ENCODE data around the gene PEX5L. TPM values are rescaled to one million over a fixed set of nuclear protein-coding genes. Genes with fewer than 3 reads are reported as not detected.

PEX5L gene
- total and polyA plus RNA-seq, 2 donors (not counting 1 experiment from before 2014, with no cell fraction given), result not detected

DNA sequence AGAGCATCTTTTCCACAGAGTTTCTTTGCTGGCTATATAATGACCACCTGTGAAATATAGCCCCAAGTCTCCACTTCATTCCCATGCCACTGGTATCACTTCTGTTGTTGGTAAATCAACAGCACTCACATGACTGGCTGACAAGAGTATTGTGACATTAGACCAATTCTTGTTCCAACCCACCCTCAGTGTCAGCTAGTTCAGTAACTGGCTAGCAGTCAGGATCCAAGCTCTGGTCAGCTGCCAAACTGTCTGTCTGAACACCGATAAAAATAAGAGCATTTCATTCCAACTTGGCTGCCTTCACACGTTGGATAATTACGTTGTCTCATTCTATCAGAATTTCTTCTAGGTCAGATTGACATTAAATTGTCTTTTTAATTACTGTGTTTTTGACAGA, 217.4 kb downstream of the PEX5L start:
- H3K9me3 ChIP-seq (ENCODE audit: control extremely low read depth in 1 of 3, control insufficient read depth in 2 of 3, insufficient read depth in 1 of 3, low read length in 2 of 3), result peaks cover 0 to 3% (median 0%) of the 10 kb centered on the region in 3 donors
- no peaks in the 10 kb centered on the region for H3K79me2 ChIP-seq (ENCODE audit: control insufficient read depth, insufficient read depth, low read length)
- Mint-ChIP-seq H3K4me1 (no peaks in the 10 kb centered on the region), H3K4me3 (no peak overlapping the region), H3K27ac (no peak overlapping the region), H3K27me3 (peaks cover 32% of the 10 kb centered on the region), H3K9me3 (ENCODE audit: insufficient read depth) (no peaks in the 10 kb centered on the region)
- H4K20me1 ChIP-seq (ENCODE audit: control insufficient read depth, insufficient read depth, low read length, poor library complexity, severe bottlenecking), result no peaks in the 10 kb centered on the region
- H3K4me2 ChIP-seq (replicated peaks; ENCODE audit: low read depth, low read length, poor library complexity, severe bottlenecking), result no peak overlapping the region
- intact Hi-C loops (cut with micrococcal nuclease), result no loop called here
- no peaks in the 10 kb centered on the region for H3K4me1 ChIP-seq (ENCODE audit: control insufficient read depth in 2 of 2, insufficient read depth in 2 of 2, low read length in 2 of 2)
- no peak overlapping the region for H3K27ac ChIP-seq (ENCODE audit: low read length in 2 of 2)
- ChIA-PET POLR2A (no interaction called here), CTCF (no interaction called here)
- TF ChIP-seq, protein P1, sequence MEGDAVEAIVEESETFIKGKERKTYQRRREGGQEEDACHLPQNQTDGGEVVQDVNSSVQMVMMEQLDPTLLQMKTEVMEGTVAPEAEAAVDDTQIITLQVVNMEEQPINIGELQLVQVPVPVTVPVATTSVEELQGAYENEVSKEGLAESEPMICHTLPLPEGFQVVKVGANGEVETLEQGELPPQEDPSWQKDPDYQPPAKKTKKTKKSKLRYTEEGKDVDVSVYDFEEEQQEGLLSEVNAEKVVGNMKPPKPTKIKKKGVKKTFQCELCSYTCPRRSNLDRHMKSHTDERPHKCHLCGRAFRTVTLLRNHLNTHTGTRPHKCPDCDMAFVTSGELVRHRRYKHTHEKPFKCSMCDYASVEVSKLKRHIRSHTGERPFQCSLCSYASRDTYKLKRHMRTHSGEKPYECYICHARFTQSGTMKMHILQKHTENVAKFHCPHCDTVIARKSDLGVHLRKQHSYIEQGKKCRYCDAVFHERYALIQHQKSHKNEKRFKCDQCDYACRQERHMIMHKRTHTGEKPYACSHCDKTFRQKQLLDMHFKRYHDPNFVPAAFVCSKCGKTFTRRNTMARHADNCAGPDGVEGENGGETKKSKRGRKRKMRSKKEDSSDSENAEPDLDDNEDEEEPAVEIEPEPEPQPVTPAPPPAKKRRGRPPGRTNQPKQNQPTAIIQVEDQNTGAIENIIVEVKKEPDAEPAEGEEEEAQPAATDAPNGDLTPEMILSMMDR (IDR thresholded peaks at IDR 0.05), result no peak
- no peak for TF ChIP-seq EZH2 (IDR thresholded peaks at IDR 0.05; ENCODE audit: borderline replicate concordance, insufficient read depth, low read depth, low read length, poor library complexity, severe bottlenecking)
- ATAC-seq (ENCODE audit: low read depth), result no peak
- no peak overlapping the region for H3K9ac ChIP-seq (ENCODE audit: low read length)
- H3K36me3 ChIP-seq (replicated peaks in 1 of 2; ENCODE audit: control extremely low read depth in 1 of 2, control insufficient read depth in 1 of 2, extremely low read depth in 1 of 2, insufficient read depth in 2 of 2, low read length in 1 of 2), result no peaks in the 10 kb centered on the region
- no peak for DNase-seq
- 100% methylated on average over 1 of the region's 3 CpGs for WGBS (ENCODE audit: insufficient coverage)
- peaks cover 0 to 8% (median 3%) of the 10 kb centered on the region in 4 experiments for H3K27me3 ChIP-seq (replicated peaks in 1 of 4; ENCODE audit: control extremely low read depth in 1 of 4, control insufficient read depth in 3 of 4, insufficient read depth in 4 of 4, low read length in 3 of 4)
- no peak overlapping the region for H2AFZ ChIP-seq (ENCODE audit: insufficient read depth, low read depth, low read length, poor library complexity, severe bottlenecking)
- no peak overlapping the region for H3K4me3 ChIP-seq (ENCODE audit: control extremely low read depth in 1 of 5, extremely low read depth in 1 of 5, insufficient read depth in 1 of 5, low read depth in 2 of 5, low read length in 4 of 5)

DNA sequence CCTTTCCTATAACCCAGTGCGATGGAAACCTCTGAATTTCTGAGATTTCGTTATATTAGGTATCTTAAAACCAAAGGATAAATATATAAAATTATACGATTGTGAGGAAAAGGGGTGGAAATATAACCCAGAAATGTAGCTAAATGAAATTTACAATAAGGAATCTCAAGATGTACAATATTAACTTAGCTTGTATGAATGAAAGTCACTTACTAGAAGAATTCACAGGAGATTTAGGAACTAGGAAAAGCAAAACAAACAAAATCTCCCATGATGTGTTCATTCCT, 224.7 kb downstream of the PEX5L start:
- Mint-ChIP-seq H3K27me3 (no peaks in the 10 kb centered on the region), H3K4me3 (no peak overlapping the region), H3K27ac (no peak overlapping the region), H3K9me3 (ENCODE audit: insufficient read depth) (no peaks in the 10 kb centered on the region), H3K4me1 (peaks cover 5% of the 10 kb centered on the region)
- CTCF ChIA-PET, result interaction anchor here (1.6 kb wide), 1 partner anchor 9 kb away, joined by 6 read pairs; no protein-coding TSS in a partner anchor
- peaks cover 0 to 4% (median 0%) of the 10 kb centered on the region in 4 experiments for H3K27me3 ChIP-seq (replicated peaks in 1 of 4; ENCODE audit: control extremely low read depth in 1 of 4, control insufficient read depth in 3 of 4, insufficient read depth in 4 of 4, low read length in 3 of 4)
- no peak overlapping the region for H3K4me2 ChIP-seq (replicated peaks; ENCODE audit: low read depth, low read length, poor library complexity, severe bottlenecking)
- intact Hi-C loops (cut with micrococcal nuclease), result no loop called here
- no peak overlapping the region for H2AFZ ChIP-seq (ENCODE audit: insufficient read depth, low read depth, low read length, poor library complexity, severe bottlenecking)
- no peaks in the 10 kb centered on the region for H4K20me1 ChIP-seq (ENCODE audit: control insufficient read depth, insufficient read depth, low read length, poor library complexity, severe bottlenecking)
- no peaks in the 10 kb centered on the region for H3K4me1 ChIP-seq (ENCODE audit: control insufficient read depth in 2 of 2, insufficient read depth in 2 of 2, low read length in 2 of 2)
- no peak overlapping the region for H3K9ac ChIP-seq (ENCODE audit: low read length)
- ATAC-seq (ENCODE audit: low read depth), result no peak
- TF ChIP-seq EZH2 (IDR thresholded peaks at IDR 0.05; ENCODE audit: borderline replicate concordance, insufficient read depth, low read depth, low read length, poor library complexity, severe bottlenecking), result no peak
- TF ChIP-seq, protein P1 (IDR thresholded peaks at IDR 0.05), result no peak
- H3K36me3 ChIP-seq (replicated peaks in 1 of 2; ENCODE audit: control extremely low read depth in 1 of 2, control insufficient read depth in 1 of 2, extremely low read depth in 1 of 2, insufficient read depth in 2 of 2, low read length in 1 of 2), result no peaks in the 10 kb centered on the region
- DNase-seq, result no peak
- POLR2A ChIA-PET, result no interaction called here
- WGBS (ENCODE audit: insufficient coverage), result no CpG with 5 or more reads among the region's 3 CpGs
- H3K4me3 ChIP-seq (ENCODE audit: control extremely low read depth in 1 of 5, extremely low read depth in 1 of 5, insufficient read depth in 1 of 5, low read depth in 2 of 5, low read length in 4 of 5), result no peak overlapping the region
- no peak overlapping the region for H3K27ac ChIP-seq (ENCODE audit: low read length in 2 of 2)
- H3K9me3 ChIP-seq (ENCODE audit: control extremely low read depth in 1 of 3, control insufficient read depth in 2 of 3, insufficient read depth in 1 of 3, low read length in 2 of 3), result peaks cover 0 to 3% (median 0%) of the 10 kb centered on the region in 3 donors
- no peaks in the 10 kb centered on the region for H3K79me2 ChIP-seq (ENCODE audit: control insufficient read depth, insufficient read depth, low read length)
